Ovary (tissue), 3 donors: ENCODE data around the gene XPO1.

Source experiments
- CTCF ChIP-seq, 3 donors: fragments of 450-650 bp in 2 of 3; fragments of 200-600 bp in 1 of 3; IDR thresholded peaks; one replicate each; pipeline versions ENCODE4 v1.5.1 to v1.8.0; 2016 to 2022; ENCODE audit warnings: antibody characterized with exemption in 3 of 3, mild to moderate bottlenecking in 1 of 3
- EP300 ChIP-seq: sonication (generic); formaldehyde crosslinking; IDR thresholded peaks from one replicate; pipeline ENCODE4 v1.6.1; 2017; ENCODE audit warnings: antibody characterized with exemption
- POLR2A ChIP-seq: fragments of 450-650 bp; IDR thresholded peaks from one replicate; pipeline ENCODE4 v1.6.1; 2017; ENCODE audit warnings: antibody characterized with exemption, mild to moderate bottlenecking, moderate library complexity
- donor health status: DM: no; HTN: no; CAD: no.

DNA sequence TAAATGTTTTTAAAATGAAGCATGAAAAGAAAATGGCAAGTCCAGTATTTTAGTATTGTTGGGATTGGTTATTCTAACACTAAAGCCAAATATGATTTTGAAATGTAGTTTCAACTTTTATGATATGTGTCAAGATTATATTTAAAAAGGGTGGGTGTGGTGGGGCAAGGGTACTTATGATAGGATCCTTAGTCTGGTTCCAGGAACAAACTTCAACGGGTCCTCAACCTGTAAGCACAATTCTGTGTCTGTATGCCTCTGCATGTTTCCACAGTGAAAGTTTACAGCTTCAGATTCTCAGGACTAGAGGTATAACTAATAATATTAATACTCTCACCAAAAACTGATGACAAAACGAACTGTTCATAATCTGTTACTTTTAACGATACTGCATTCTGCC is 73.1 kb downstream of the XPO1 start:
- TF ChIP-seq POLR2A (no peak), CTCF (IDR thresholded peaks at IDR 0.05) (no peak), EP300 (no peak)
